K562 (cell line): Measurements from ENCODE around the gene TAMALIN. TPM values are rescaled to one million over a fixed set of nuclear protein-coding genes. Genes with fewer than 3 reads are reported as not detected.
A peak's percentile ranks its signal among the peaks of the same experiment; 100 is the strongest.

Source experiments
- ATAC-seq: fragments of 200-7000 bp; cut with Tn5 transposase; 3 replicates; pipeline ENCODE4 v1.9.1; 2020; ENCODE audit warnings: moderate library complexity
- BruUV-seq: library from RNA; stranded (reverse); fragments of 400-500 nt; replicated peaks from 2 replicates; lab custom pipeline; 2021; lab: Mats Ljungman, UMichigan
- CTCF ChIA-PET: fragments of 300-600 bp; formaldehyde crosslinking; extraction: SDS; loops from one replicate; lab custom pipeline; 2021; ENCODE audit warnings: low intra/inter-chr PET ratio; lab: Yijun Ruan, JAX
- POLR2A ChIA-PET: fragments of 300-600, 350-650 bp; sonication (Branson Sonifier 250); formaldehyde crosslinking; extraction: SDS; loops from one replicate; lab custom pipeline; 2021; ENCODE audit warnings: antibody characterized with exemption, inconsistent platforms; lab: Yijun Ruan, JAX
- DNase-seq, 4 experiments: peaks; one replicate each; pipeline versions ENCODE4 v3.0.0 to v3.0.0-alpha.2; 2011 to 2018; ENCODE audit warnings: low spot score in 3 of 4, mixed read lengths in 3 of 4; ENCODE audit errors: extremely low read depth in 1 of 4
- FAIRE-seq: peaks from 2 replicates; lab custom pipeline; 2011; peaks lifted over from hg19 to GRCh38; lab: Jason Lieb, UNC
- H2AFZ ChIP-seq: 2 replicates; pipeline ENCODE4 v1.6.0; 2011; ENCODE audit warnings: low read depth, low read length, control low read depth, inconsistent platforms
- H3K27ac ChIP-seq: fragments of 200-600 bp; 3 replicates; pipeline ENCODE4 v1.8.0; 2011; ENCODE audit warnings: low read depth, mild to moderate bottlenecking, control low read depth, inconsistent platforms, low read length, moderate library complexity, mixed read lengths; ENCODE audit errors: extremely low read depth
- H3K27me3 ChIP-seq, 2 experiments: fragments of 300-600 bp in 1 of 2; 2 replicates in 1 of 2; 3 replicates in 1 of 2; pipeline versions ENCODE4 v1.6.0 to v1.8.0; 2011; ENCODE audit warnings: inconsistent platforms in 2 of 2, low read length in 2 of 2, mild to moderate bottlenecking in 1 of 2, mixed read lengths in 1 of 2, moderate library complexity in 1 of 2; ENCODE audit not compliant: control insufficient read depth in 2 of 2, insufficient read depth in 2 of 2
- H3K36me3 ChIP-seq: fragments of 300-600 bp; 3 replicates; pipeline ENCODE4 v1.8.0; 2011; ENCODE audit warnings: mild to moderate bottlenecking, low read length, inconsistent platforms; ENCODE audit not compliant: control insufficient read depth, insufficient read depth
- H3K4me1 ChIP-seq, 2 experiments: fragments of 200-600 bp in 1 of 2; replicated peaks in 1 of 2; 2 replicates in 1 of 2; 3 replicates in 1 of 2; pipeline versions ENCODE4 v1.5.1 to v1.8.0; 2011; ENCODE audit warnings: inconsistent platforms in 2 of 2, low read length in 2 of 2, mild to moderate bottlenecking in 1 of 2, mixed read lengths in 1 of 2, moderate library complexity in 1 of 2; ENCODE audit not compliant: control insufficient read depth in 2 of 2, insufficient read depth in 2 of 2
- H3K4me2 ChIP-seq: 2 replicates; pipeline ENCODE4 v1.6.1; 2011; ENCODE audit warnings: low read length, control low read depth, inconsistent platforms, mixed read lengths; ENCODE audit not compliant: insufficient read depth
- H3K4me3 ChIP-seq: fragments of 200-600 bp; sonication (generic), shearing (Covaris generic); 2 replicates; pipeline ENCODE4 v1.5.1; 2016; ENCODE audit warnings: control low read depth, inconsistent platforms
- H3K79me2 ChIP-seq: fragments of 200-600 bp; 3 replicates; pipeline ENCODE4 v1.8.0; 2011; ENCODE audit warnings: low read length, inconsistent platforms; ENCODE audit not compliant: control insufficient read depth, insufficient read depth
- H3K9ac ChIP-seq, 2 experiments: 2 replicates each; pipeline versions ENCODE4 v1.6.0 to v1.6.1; 2011; ENCODE audit warnings: low read depth in 2 of 2, low read length in 2 of 2, control low read depth in 1 of 2, inconsistent platforms in 1 of 2, mild to moderate bottlenecking in 1 of 2, mixed read lengths in 1 of 2; ENCODE audit not compliant: insufficient read depth in 1 of 2
- H3K9me1 ChIP-seq: one replicate; pipeline ENCODE4 v1.6.0; 2011; ENCODE audit warnings: inconsistent platforms, mild to moderate bottlenecking, low read length, moderate library complexity; ENCODE audit not compliant: control insufficient read depth, insufficient read depth
- H3K9me3 ChIP-seq: replicated peaks from 2 replicates; pipeline ENCODE4 v1.5.1; 2011; ENCODE audit warnings: low read depth, low read length, inconsistent platforms; ENCODE audit not compliant: control insufficient read depth, insufficient read depth
- H4K20me1 ChIP-seq: replicated peaks from 2 replicates; pipeline ENCODE4 v1.6.1; 2011; ENCODE audit warnings: low read length, inconsistent platforms, mixed read lengths; ENCODE audit not compliant: control insufficient read depth, insufficient read depth
- E2F3 ChIP-seq: fragments of 250-450 bp; sonication (Bioruptor Pico); IDR thresholded peaks from 2 replicates; pipeline ENCODE4 v1.4.0; 2020; ENCODE audit warnings: mild to moderate bottlenecking
- MXI1 ChIP-seq: IDR thresholded peaks from 2 replicates; pipeline ENCODE4 v1.6.1; 2011; ENCODE audit warnings: low read depth, mild to moderate bottlenecking, improper control_type of control experiment, low read length
- RFX1 ChIP-seq: fragments of 450-650 bp; IDR thresholded peaks from 2 replicates; pipeline ENCODE4 v1.6.1; 2016; ENCODE audit warnings: mild to moderate bottlenecking, moderate library complexity
- SP2 ChIP-seq: IDR thresholded peaks from 2 replicates; pipeline ENCODE4 v1.6.1; 2011; ENCODE audit warnings: mild to moderate bottlenecking, low read depth, low read length, moderate library complexity; ENCODE audit not compliant: poor library complexity, severe bottlenecking; ENCODE audit errors: extremely low read depth
- SPI1 ChIP-seq: IDR thresholded peaks from 2 replicates; pipeline ENCODE4 v1.6.1; 2011; ENCODE audit warnings: low read depth, low read length, control low read depth, borderline replicate concordance
- whole genome bisulfite sequencing: fragments of 100-300 bp; shearing (Covaris generic); methylation state at CpG from one replicate; pipeline ENCODE4 v1.1.6; 2016; ENCODE audit warnings: low coverage, mixed read lengths; ENCODE audit not compliant: insufficient coverage; ENCODE audit errors: missing lambda C conversion rate; 5-methylcytosine and 5-hydroxymethylcytosine counted together
- in situ Hi-C: fragments of 300-500 bp; cut with MboI; formaldehyde crosslinking; loops from 4 replicates; pipeline ENCODE4 v1.15.0; 2018; ENCODE audit warnings: inconsistent platforms, mixed read lengths
- intact Hi-C: fragments of 100-400 bp; cut with micrococcal nuclease; formaldehyde crosslinking; loops from 2 replicates; pipeline ENCODE4 v1.14.2; 2022
- polyA plus RNA-seq, 8 experiments: library from polyadenylated mRNA; depleted of rRNA in 4 of 8; stranded (reverse) in 5 of 8; unstranded in 3 of 8; fragments of >200 nt; fragmentation: Nextera tagmentation in 2 of 8; fragmentation: Illumina TruSeq in 1 of 8; extraction: Ambion mirVana in 2 of 8; extraction: Trizol in 1 of 8; gene quantifications; 2 replicates each; pipeline versions ENCODE4 v1.2.1 to v1.2.3, GENCODE V29; 2011 to 2014; ENCODE audit warnings: inconsistent platforms in 1 of 8, missing spikeins in 1 of 8
- total RNA-seq, 7 experiments: library from RNA; depleted of rRNA in 6 of 7; stranded (reverse); fragments of >200 nt in 6 of 7; fragmentation: Illumina TruSeq in 2 of 7; extraction: Trizol in 2 of 7; gene quantifications; 2 replicates each; pipeline versions ENCODE4 v1.2.1 to v1.2.3, GENCODE V29; 2011 to 2021; ENCODE audit warnings: low replicate concordance in 1 of 7

TAMALIN gene
- total and polyA plus RNA-seq, 9 of the 15 experiments (the other 6 are each of a cell fraction or from before 2014, with no cell fraction given) = 0.74 to 2.2 (median 1.5) TPM; not detected in 2

DNA sequence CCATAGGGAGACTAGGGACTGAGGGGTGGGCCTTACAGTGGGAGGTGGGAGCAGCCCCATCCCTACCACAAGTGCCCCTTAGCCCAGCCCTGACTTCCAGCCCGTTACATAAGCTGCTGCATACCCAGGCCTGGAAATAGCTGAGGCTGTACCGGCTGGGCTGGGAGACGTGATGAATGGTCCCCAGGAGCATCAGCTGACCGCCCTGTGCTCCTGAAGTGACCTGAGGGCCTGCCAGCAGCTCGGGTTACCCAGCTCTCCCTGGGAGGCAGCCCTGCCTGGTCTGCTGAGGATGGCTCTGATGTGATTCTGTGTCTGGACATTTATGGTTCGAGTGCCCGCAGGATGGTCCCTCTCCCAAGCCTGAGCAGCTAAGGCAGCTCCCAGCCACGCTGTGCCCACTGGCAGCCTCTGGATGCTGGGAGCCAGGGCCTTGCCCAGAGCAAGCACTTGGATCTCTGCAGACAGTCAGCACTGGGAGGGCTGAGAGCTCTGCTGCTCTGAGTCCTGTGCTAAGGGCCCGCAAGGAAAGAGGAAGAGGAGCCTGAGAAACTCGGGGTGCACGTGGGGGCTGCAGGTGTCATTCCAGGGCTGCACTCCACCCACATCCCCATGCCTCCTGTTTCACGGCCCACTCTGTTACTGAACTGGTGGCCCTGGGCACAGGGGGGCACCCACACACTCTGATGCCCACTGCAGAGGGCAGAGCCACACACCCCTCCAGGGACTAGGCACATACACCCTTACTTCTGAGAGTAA lies 20.5 kb downstream of the TAMALIN start:
- no peaks in the 10 kb centered on the region for H3K9me3 ChIP-seq
- FAIRE-seq = no peak
- no peaks in the 10 kb centered on the region for H3K79me2 ChIP-seq
- ChIA-PET POLR2A (interaction anchor here (1.0 to 1.2 kb wide), 3 partner anchors 12 to 55 kb away, joined by 3 to 4 read pairs (median 3); no protein-coding TSS in a partner anchor), CTCF (interaction anchor here (2.3 to 6.0 kb wide), 3 partner anchors 42 to 95 kb away, joined by 18 to 242 read pairs (median 32); partner anchors contain the start of genes ATG101 and SMIM41)
- no peak overlapping the region for H3K27ac ChIP-seq
- TF ChIP-seq SP2 = no peak
- 0 out of 2 replicates have a peak, but pooled peaks have one; percentile 23 for TF ChIP-seq SPI1
- TF ChIP-seq, all 486 proteins: peak for 1
- H3K27me3 ChIP-seq = peaks cover 0 to 23% of the 10 kb centered on the region in 2 experiments; a peak in 3 of 5 replicates
- no peaks in the 10 kb centered on the region for H4K20me1 ChIP-seq
- no peaks in the 10 kb centered on the region for H3K36me3 ChIP-seq
- no peak overlapping the region for H2AFZ ChIP-seq
- DNase-seq (no peak), ATAC-seq (no peak)
- no peak overlapping the region for H3K4me3 ChIP-seq
- no peak overlapping the region for H3K4me2 ChIP-seq
- intact Hi-C loops (no loop called here), in situ Hi-C loops (loop anchor here (5.0 kb wide), 2 partner anchors 55 to 95 kb away; no protein-coding TSS in a partner anchor)
- 8% methylated on average over 12 of the region's 12 CpGs for WGBS
- BruUV-seq = no TSS peak
- peaks cover 2 to 27% of the 10 kb centered on the region in 2 experiments; a peak in 3 of 5 replicates for H3K4me1 ChIP-seq
- H3K9me1 ChIP-seq = no peaks in the 10 kb centered on the region
- H3K9ac ChIP-seq = peak overlapping the region in 1 of 2 experiments; percentile 61; a peak in 1 of 4 replicates

DNA sequence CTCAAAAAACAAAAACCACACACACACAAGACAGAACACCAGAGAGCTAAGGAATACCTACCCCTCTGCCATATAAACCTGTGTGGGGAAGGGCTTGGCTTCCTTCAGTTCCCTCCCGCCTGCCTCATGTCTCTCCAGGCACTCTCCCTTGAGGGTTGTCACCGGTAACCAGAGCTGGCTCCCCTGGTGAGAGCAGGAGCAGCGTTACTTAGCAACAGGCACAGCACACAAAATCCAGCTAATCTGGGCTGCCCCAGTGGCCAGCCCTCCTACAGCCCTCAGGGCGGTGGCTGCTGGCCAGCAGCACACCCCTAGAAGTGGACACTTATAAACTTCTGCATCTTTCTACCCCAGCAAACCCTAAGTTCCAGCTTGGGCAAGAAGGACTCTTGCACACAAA lies 22.9 kb downstream of the TAMALIN start:
- peaks cover 14 to 18% of the 10 kb centered on the region in 2 experiments; a peak in 3 of 5 replicates for H3K4me1 ChIP-seq
- intact Hi-C loops = no loop called here
- H3K27me3 ChIP-seq = peaks cover 0 to 23% of the 10 kb centered on the region in 2 experiments; a peak in 3 of 5 replicates
- H3K9ac ChIP-seq = 0 out of 4 replicates have a peak overlapping the region, but pooled peaks of 1 of the 2 experiments have one; percentile 14
- no peaks in the 10 kb centered on the region for H3K9me3 ChIP-seq
- no peak overlapping the region for H2AFZ ChIP-seq
- H3K36me3 ChIP-seq = no peaks in the 10 kb centered on the region
- no peak overlapping the region for H3K27ac ChIP-seq
- 3% methylated on average over 4 of the region's 4 CpGs for WGBS
- H3K79me2 ChIP-seq = no peaks in the 10 kb centered on the region
- ChIA-PET CTCF (no interaction called here), POLR2A (interaction anchor here (0.6 to 1.4 kb wide), 2 partner anchors 11 to 158 kb away, joined by 3 to 5 read pairs; no protein-coding TSS in a partner anchor)
- H3K9me1 ChIP-seq = no peaks in the 10 kb centered on the region
- TF ChIP-seq MXI1 = peak; percentile 23; the same call in 1 of the 2 replicates
- peak; percentile 82 for TF ChIP-seq RFX1
- no peak for TF ChIP-seq E2F3 (CRISPR knock-in tag)
- no peaks in the 10 kb centered on the region for H4K20me1 ChIP-seq
- ATAC-seq = peak; percentile 18
- no peak overlapping the region for H3K4me3 ChIP-seq
- peak in 2 of 4 experiments; percentile 55 for DNase-seq
- FAIRE-seq = no peak
- in situ Hi-C loops = loop anchor here (5.0 kb wide), 2 partner anchors 53 to 93 kb away; no protein-coding TSS in a partner anchor
- no peak overlapping the region for H3K4me2 ChIP-seq
- BruUV-seq = no TSS peak
